DND-41 (cell line): Measurements from ENCODE around the gene ARNT2.

Source experiments
- ATAC-seq: fragments of 200-7000 bp; cut with Tn5 transposase; 3 replicates; pipeline ENCODE4 v1.9.1; 2021; ENCODE audit warnings: low read depth; ENCODE audit not compliant: insufficient read depth
- DNase-seq: peaks from one replicate; pipeline ENCODE4 v3.0.0-alpha.2; 2020
- H2AFZ ChIP-seq: 2 replicates; pipeline ENCODE4 v1.6.0; 2012; ENCODE audit warnings: low read depth, low read length
- H3K27ac ChIP-seq: 2 replicates; pipeline ENCODE4 v1.5.1; 2012; ENCODE audit warnings: low read length, inconsistent platforms
- H3K27me3 ChIP-seq: fragments of 200-600 bp; sonication (generic); 2 replicates; pipeline ENCODE4 v1.6.0; 2012; ENCODE audit warnings: low read length, mild to moderate bottlenecking, inconsistent platforms; ENCODE audit not compliant: insufficient read depth, poor library complexity
- H3K36me3 ChIP-seq: 2 replicates; pipeline ENCODE4 v1.5.1; 2012; ENCODE audit warnings: low read length, inconsistent platforms; ENCODE audit not compliant: insufficient read depth
- H3K4me1 ChIP-seq: 2 replicates; pipeline ENCODE4 v1.5.1; 2012; ENCODE audit warnings: mild to moderate bottlenecking, low read length; ENCODE audit not compliant: insufficient read depth
- H3K4me2 ChIP-seq: 2 replicates; pipeline ENCODE4 v1.6.0; 2012; ENCODE audit warnings: mild to moderate bottlenecking, moderate library complexity, low read length, inconsistent platforms; ENCODE audit not compliant: insufficient read depth
- H3K4me3 ChIP-seq, 2 experiments: fragments of 200-600 bp in 1 of 2; shearing (Covaris generic) in 1 of 2; 2 replicates each; pipeline ENCODE4 v1.5.1; 2012 to 2016; ENCODE audit warnings: inconsistent platforms in 2 of 2, low read length in 2 of 2, mild to moderate bottlenecking in 2 of 2, low read depth in 1 of 2, moderate library complexity in 1 of 2
- H3K79me2 ChIP-seq: 2 replicates; pipeline ENCODE4 v1.6.0; 2012; ENCODE audit warnings: low read length, inconsistent platforms; ENCODE audit not compliant: insufficient read depth
- H3K9ac ChIP-seq: 2 replicates; pipeline ENCODE4 v1.6.0; 2012; ENCODE audit warnings: low read depth, mild to moderate bottlenecking, inconsistent platforms, low read length, moderate library complexity
- H3K9me3 ChIP-seq: 2 replicates; pipeline ENCODE4 v1.5.1; 2012; ENCODE audit warnings: low read length, moderate library complexity, mild to moderate bottlenecking, inconsistent platforms; ENCODE audit not compliant: insufficient read depth, severe bottlenecking
- H4K20me1 ChIP-seq: 2 replicates; pipeline ENCODE4 v1.6.0; 2012; ENCODE audit warnings: low read length; ENCODE audit not compliant: insufficient read depth
- CTCF ChIP-seq: IDR thresholded peaks from 2 replicates; pipeline ENCODE4 v1.5.1; 2012; ENCODE audit warnings: borderline replicate concordance, low read length, moderate library complexity, mild to moderate bottlenecking; ENCODE audit not compliant: poor library complexity, severe bottlenecking; ENCODE audit errors: extremely low read depth
- EZH2 ChIP-seq: IDR thresholded peaks from 3 replicates; pipeline ENCODE4 v1.6.1; 2012; ENCODE audit warnings: borderline replicate concordance, low read depth, mild to moderate bottlenecking, moderate library complexity, low read length, inconsistent platforms; ENCODE audit not compliant: severe bottlenecking

ARNT2 gene

GRCh38 chr15:80431635-80432344 is 27.6 kb downstream of the ARNT2 start:
- no peak for ATAC-seq
- Histone ChIP-seq H2AFZ (no peak overlapping the region), H3K27me3 (peaks cover 7% of the 10 kb centered on the region), H3K36me3 (no peaks in the 10 kb centered on the region), H3K4me1 (no peaks in the 10 kb centered on the region), H4K20me1 (no peaks in the 10 kb centered on the region), H3K79me2 (no peaks in the 10 kb centered on the region), H3K9me3 (no peaks in the 10 kb centered on the region), H3K9ac (no peak overlapping the region), H3K4me2 (no peak overlapping the region), H3K27ac (no peak overlapping the region), H3K4me3 (no peak overlapping the region)
- DNase-seq, result no peak
- TF ChIP-seq EZH2, result no peak
- no peak for TF ChIP-seq CTCF

- TF ChIP-seq CTCF, result no peak
- no peak for TF ChIP-seq EZH2
Observed at GRCh38 chr15:80432345-80432702, 28.1 kb downstream of the ARNT2 start.

GRCh38 chr15:80433836-80434235 is 29.7 kb downstream of the ARNT2 start:
- Histone ChIP-seq H4K20me1 (no peaks in the 10 kb centered on the region), H3K4me2 (no peak overlapping the region), H3K4me1 (no peaks in the 10 kb centered on the region), H3K9me3 (no peaks in the 10 kb centered on the region), H3K27me3 (peaks cover 15% of the 10 kb centered on the region), H3K4me3 (no peak overlapping the region), H3K36me3 (no peaks in the 10 kb centered on the region), H2AFZ (no peak overlapping the region), H3K9ac (no peak overlapping the region), H3K27ac (no peak overlapping the region), H3K79me2 (no peaks in the 10 kb centered on the region)
- ATAC-seq, result no peak
- DNase-seq, result no peak
- TF ChIP-seq CTCF (no peak), EZH2 (no peak)

More at GRCh38 chr15:80432345-80432702, 28.1 kb downstream of the ARNT2 start:
- Histone ChIP-seq H4K20me1 (no peaks in the 10 kb centered on the region), H3K4me2 (no peak overlapping the region), H3K9me3 (no peaks in the 10 kb centered on the region), H3K4me1 (no peaks in the 10 kb centered on the region), H3K9ac (no peak overlapping the region), H3K27ac (no peak overlapping the region), H2AFZ (no peak overlapping the region), H3K4me3 (no peak overlapping the region), H3K79me2 (no peaks in the 10 kb centered on the region), H3K36me3 (no peaks in the 10 kb centered on the region), H3K27me3 (peaks cover 10% of the 10 kb centered on the region)
- DNase-seq, result no peak
- no peak for ATAC-seq
